NB4 (cell line): Measurements from ENCODE around the gene ERFE.

ENCODE experiments used
- CTCF ChIP-seq: IDR thresholded peaks from one replicate; pipeline ENCODE4 v1.5.1; 2012; ENCODE audit warnings: low read depth, low read length
- MYC ChIP-seq: IDR thresholded peaks from 2 replicates; pipeline ENCODE4 v1.6.1; 2011; ENCODE audit warnings: low read depth, low read length
- POLR2A ChIP-seq: IDR thresholded peaks from 2 replicates; pipeline ENCODE4 v1.6.1; 2011; ENCODE audit warnings: mild to moderate bottlenecking; ENCODE audit not compliant: insufficient read length; ENCODE audit errors: extremely low read depth

- no peak for TF ChIP-seq CTCF
- TF ChIP-seq POLR2A = no peak
- TF ChIP-seq MYC = no peak
Measured at GRCh38 chr2:238174291-238174690, 15.5 kb downstream of the ERFE start.
